ENCODE data around the gene NEBL.

The NEBL gene

DNA sequence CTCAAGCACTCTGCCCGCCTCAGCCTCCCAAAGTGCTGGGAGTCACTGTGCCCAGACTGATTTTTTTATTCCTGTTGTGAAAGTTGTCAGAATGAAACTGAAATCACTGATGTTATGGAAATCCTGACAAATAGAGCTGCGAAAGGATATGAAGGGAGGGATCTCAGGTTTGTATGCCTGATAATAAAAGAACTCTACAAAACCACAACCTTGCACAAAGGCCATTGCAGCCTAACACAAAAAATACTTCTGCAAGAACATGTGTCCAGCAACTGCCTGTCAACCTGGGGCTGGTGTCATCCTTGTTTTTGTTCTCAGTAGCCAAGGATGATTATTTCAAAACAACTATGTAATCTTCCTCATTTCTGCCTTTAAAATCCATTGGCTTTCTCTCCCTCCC is 126.1 kb downstream of the NEBL start:
- no peak for DNase-seq (ENCODE audit: insufficient read length, low spot score)
- TF ChIP-seq SPI1 (IDR thresholded peaks at IDR 0.05; ENCODE audit: low read depth, low read length), result no peak
- TF ChIP-seq POU2F2 (IDR thresholded peaks at IDR 0.05; ENCODE audit: low read depth, low read length), result no peak
- TF ChIP-seq TAF1 (IDR thresholded peaks at IDR 0.05; ENCODE audit: low read depth, low read length), result no peak
- TF ChIP-seq POLR2A (IDR thresholded peaks at IDR 0.05; ENCODE audit: low read depth, low read length), result no peak
- no peak for FAIRE-seq

DNA sequence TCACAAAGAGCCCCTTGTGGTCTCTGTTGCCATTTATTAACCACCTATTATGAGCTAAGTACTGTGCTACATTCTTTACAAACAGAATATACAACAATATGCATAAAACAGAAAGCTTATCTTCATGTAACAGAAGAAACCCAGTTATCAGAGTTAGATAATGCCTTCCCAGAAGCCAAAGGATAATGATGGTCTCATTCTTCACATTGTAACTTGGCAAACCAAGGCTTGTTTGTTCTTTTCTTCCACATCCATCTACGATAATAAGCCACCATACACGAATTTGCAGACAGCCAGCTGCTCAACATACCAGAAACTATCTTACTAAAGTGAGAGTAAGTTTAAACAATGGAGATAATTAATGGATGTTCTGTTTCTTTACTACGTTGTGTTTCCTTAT is 127.6 kb downstream of the NEBL start:
- no peak for DNase-seq (ENCODE audit: insufficient read length, low spot score)
- TF ChIP-seq PAX5 (IDR thresholded peaks at IDR 0.05; ENCODE audit: insufficient read depth, low read length, severe bottlenecking) (no peak), POLR2A (IDR thresholded peaks at IDR 0.05; ENCODE audit: low read depth, low read length) (no peak), POLR2AphosphoS5 (IDR thresholded peaks at IDR 0.05; ENCODE audit: low read depth, low read length) (no peak), TAF1 (IDR thresholded peaks at IDR 0.05; ENCODE audit: low read depth, low read length) (no peak), POU2F2 (IDR thresholded peaks at IDR 0.05; ENCODE audit: low read depth, low read length) (no peak), SPI1 (IDR thresholded peaks at IDR 0.05; ENCODE audit: low read depth, low read length) (no peak)
- FAIRE-seq, result no peak

DNA sequence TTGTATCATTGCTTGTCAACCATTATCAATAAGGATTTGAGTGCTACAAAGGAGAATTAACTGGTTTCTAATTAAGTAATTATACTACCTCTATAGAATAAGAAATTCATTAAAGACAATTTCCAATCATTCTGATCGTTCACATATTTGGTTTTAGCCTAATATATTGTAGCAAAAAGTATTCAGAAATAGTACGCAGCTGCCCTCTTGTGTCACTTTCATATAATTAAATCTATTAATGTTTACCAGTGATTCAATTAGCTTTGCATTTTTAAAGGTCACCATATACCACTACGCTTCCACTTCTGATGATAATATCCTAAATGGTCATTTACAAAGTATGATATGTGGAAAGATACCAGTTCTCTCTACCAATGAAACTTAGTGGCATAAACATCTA is 128.3 kb downstream of the NEBL start:
- TF ChIP-seq SPI1 (IDR thresholded peaks at IDR 0.05; ENCODE audit: low read depth, low read length) (no peak), PAX5 (IDR thresholded peaks at IDR 0.05; ENCODE audit: insufficient read depth, low read length, severe bottlenecking) (no peak), TAF1 (IDR thresholded peaks at IDR 0.05; ENCODE audit: low read depth, low read length) (no peak), POLR2A (IDR thresholded peaks at IDR 0.05; ENCODE audit: low read depth, low read length) (no peak)
- no peak for FAIRE-seq
- no peak for DNase-seq (ENCODE audit: insufficient read length, low spot score)

DNA sequence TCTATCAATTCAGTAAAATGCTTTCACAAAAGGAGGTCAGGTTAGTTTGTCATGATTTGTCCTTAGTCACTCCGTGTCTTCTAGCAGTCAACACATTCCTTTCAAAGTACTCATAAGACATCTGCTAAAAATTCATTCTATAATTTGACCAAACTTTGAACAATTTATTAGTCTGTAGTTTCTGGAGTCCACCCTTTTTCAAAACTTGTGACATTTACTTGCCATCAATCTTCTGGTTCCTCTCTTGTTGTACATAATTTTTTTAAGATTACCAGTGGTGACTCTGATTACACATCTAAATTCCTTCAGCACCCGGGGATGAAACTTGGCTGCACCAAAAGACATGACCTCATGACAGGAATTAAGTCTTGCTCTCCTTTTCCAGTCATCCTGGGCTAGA is 130.1 kb downstream of the NEBL start:
- FAIRE-seq (no peak), DNase-seq (ENCODE audit: insufficient read length, low spot score) (no peak)
- TF ChIP-seq POU2F2 (IDR thresholded peaks at IDR 0.05; ENCODE audit: low read depth, low read length) (no peak), POLR2A (IDR thresholded peaks at IDR 0.05; ENCODE audit: low read depth, low read length) (no peak), PAX5 (IDR thresholded peaks at IDR 0.05; ENCODE audit: insufficient read depth, low read length, severe bottlenecking) (no peak), SPI1 (IDR thresholded peaks at IDR 0.05; ENCODE audit: low read depth, low read length) (no peak), TAF1 (IDR thresholded peaks at IDR 0.05; ENCODE audit: low read depth, low read length) (no peak), POLR2AphosphoS5 (IDR thresholded peaks at IDR 0.05; ENCODE audit: low read depth, low read length) (no peak)

DNA sequence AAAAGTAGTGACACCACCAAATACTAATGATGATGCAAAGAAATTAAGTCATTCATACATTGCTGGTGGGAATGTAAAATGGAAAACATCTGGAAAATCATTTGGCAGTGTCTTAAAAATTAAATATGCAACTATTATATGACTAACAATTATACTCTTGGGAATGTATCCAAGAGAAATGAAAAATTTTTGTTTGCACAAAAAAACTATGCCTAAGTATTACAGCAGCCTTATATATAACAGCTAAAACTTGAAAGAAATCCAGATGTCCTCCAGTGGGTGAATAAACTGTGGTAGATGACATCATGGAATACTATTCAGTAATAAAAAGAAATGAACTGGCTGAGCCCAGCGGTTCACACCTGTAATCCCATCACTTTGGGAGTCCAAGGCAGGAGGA is 132.0 kb downstream of the NEBL start:
- FAIRE-seq (no peak), DNase-seq (ENCODE audit: insufficient read length, low spot score) (no peak)
- TF ChIP-seq POLR2AphosphoS5 (IDR thresholded peaks at IDR 0.05; ENCODE audit: low read depth, low read length) (no peak), POU2F2 (IDR thresholded peaks at IDR 0.05; ENCODE audit: low read depth, low read length) (no peak), SPI1 (IDR thresholded peaks at IDR 0.05; ENCODE audit: low read depth, low read length) (no peak)

DNA sequence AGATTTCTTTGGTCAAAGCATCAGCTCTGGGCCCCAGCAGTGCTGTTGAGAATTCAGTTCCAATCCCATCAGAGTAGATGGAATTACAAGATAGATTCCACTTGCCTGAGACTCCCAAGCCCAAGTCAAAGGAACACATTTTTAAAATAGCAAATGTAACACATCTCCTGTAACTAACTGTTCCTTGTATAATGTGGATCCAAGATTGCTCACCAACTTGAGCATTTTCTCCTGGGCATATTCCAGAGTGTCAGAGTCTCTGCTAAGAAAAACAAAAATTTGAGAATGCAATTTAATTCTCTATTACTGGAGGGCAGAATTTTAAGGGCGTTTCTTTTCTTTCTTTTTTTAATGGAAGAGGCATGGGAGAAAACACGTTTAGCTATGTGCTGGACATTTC is 136.7 kb downstream of the NEBL start:
- FAIRE-seq, result no peak

DNA sequence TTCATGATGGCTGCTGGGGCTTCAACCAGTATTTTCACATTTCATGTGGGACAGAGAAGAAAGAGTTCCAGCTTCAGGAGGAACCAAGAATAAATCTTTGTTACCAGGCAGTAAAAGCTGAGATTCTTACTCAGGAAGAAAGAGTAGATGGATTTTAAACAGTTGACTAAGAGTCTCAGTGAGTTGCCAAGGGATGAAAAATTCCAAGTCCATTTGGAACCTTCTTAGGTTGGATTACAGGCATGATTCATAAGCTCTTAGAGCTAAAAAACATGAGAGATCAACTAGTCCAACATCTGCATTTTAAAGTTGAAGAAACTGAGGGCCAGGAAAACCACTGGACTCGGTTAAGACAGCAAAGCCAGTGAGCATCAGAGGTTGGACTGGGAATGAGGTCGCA is 148.6 kb downstream of the NEBL start:
- FAIRE-seq, result no peak
- TF ChIP-seq POLR2A (IDR thresholded peaks at IDR 0.05; ENCODE audit: low read depth, low read length) (no peak), POLR2AphosphoS5 (IDR thresholded peaks at IDR 0.05; ENCODE audit: low read depth, low read length) (no peak), POU2F2 (IDR thresholded peaks at IDR 0.05; ENCODE audit: low read depth, low read length) (no peak), SPI1 (IDR thresholded peaks at IDR 0.05; ENCODE audit: low read depth, low read length) (no peak), PAX5 (IDR thresholded peaks at IDR 0.05; ENCODE audit: insufficient read depth, low read length, severe bottlenecking) (no peak), TAF1 (IDR thresholded peaks at IDR 0.05; ENCODE audit: low read depth, low read length) (no peak)
- DNase-seq (ENCODE audit: insufficient read length, low spot score), result no peak

More for the DNA sequence above, 136.7 kb downstream of the NEBL start:
- TF ChIP-seq TAF1 (IDR thresholded peaks at IDR 0.05; ENCODE audit: low read depth, low read length), result no peak
- no peak for TF ChIP-seq POU2F2 (IDR thresholded peaks at IDR 0.05; ENCODE audit: low read depth, low read length)
- TF ChIP-seq PAX5 (IDR thresholded peaks at IDR 0.05; ENCODE audit: insufficient read depth, low read length, severe bottlenecking), result no peak
- no peak for TF ChIP-seq SPI1 (IDR thresholded peaks at IDR 0.05; ENCODE audit: low read depth, low read length)
- no peak for TF ChIP-seq POLR2A (IDR thresholded peaks at IDR 0.05; ENCODE audit: low read depth, low read length)
- TF ChIP-seq POLR2AphosphoS5 (IDR thresholded peaks at IDR 0.05; ENCODE audit: low read depth, low read length), result no peak
- no peak for DNase-seq (ENCODE audit: insufficient read length, low spot score)

DNA sequence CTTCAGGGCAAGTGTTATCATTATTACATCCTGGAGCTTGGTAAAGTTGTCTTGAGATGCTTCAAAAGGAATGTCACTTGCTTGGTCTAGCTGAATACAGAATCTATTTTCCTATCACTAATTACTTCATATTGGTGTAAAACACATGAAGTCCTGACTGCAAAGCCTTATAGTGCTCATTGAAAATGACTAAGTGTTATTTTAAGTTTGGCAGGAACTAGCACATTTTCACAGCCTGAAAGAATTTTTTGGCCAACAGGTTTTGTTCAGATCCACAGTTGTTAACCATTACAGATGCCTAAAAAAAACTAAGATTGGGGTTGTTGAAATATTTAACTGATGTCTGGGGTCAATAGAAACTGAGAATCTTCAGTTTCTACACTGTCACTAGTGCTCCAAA is 149.3 kb downstream of the NEBL start:
- no peak for FAIRE-seq

DNA sequence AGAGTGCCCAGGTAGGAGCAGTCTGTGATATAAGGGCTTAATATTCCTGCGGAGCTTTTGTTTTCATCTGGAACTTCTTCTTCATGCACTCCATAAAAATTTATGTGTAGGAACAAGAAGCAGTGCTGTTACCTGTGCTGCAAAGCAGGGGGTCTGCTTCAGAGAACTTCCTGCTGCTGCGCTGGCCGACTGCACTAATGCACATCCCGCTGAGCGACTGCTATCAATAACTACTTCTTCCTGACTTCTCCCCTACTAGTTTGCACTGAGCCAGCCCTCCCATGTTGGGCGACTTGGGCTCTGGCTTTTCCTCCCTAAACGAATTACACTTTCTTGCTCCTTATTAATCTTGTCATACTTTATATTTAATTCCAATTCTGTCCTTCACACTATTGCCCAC is 150.3 kb downstream of the NEBL start:
- FAIRE-seq (no peak), DNase-seq (ENCODE audit: insufficient read length, low spot score) (no peak)
- TF ChIP-seq TAF1 (IDR thresholded peaks at IDR 0.05; ENCODE audit: low read depth, low read length) (no peak), POU2F2 (IDR thresholded peaks at IDR 0.05; ENCODE audit: low read depth, low read length) (no peak), SPI1 (IDR thresholded peaks at IDR 0.05; ENCODE audit: low read depth, low read length) (no peak), POLR2A (IDR thresholded peaks at IDR 0.05; ENCODE audit: low read depth, low read length) (no peak), POLR2AphosphoS5 (IDR thresholded peaks at IDR 0.05; ENCODE audit: low read depth, low read length) (no peak), PAX5 (IDR thresholded peaks at IDR 0.05; ENCODE audit: insufficient read depth, low read length, severe bottlenecking) (no peak)

More for the DNA sequence above, 149.3 kb downstream of the NEBL start:
- no peak for TF ChIP-seq POU2F2 (IDR thresholded peaks at IDR 0.05; ENCODE audit: low read depth, low read length)
- no peak for TF ChIP-seq POLR2A (IDR thresholded peaks at IDR 0.05; ENCODE audit: low read depth, low read length)
- TF ChIP-seq TAF1 (IDR thresholded peaks at IDR 0.05; ENCODE audit: low read depth, low read length), result no peak
- no peak for TF ChIP-seq SPI1 (IDR thresholded peaks at IDR 0.05; ENCODE audit: low read depth, low read length)
- TF ChIP-seq POLR2AphosphoS5 (IDR thresholded peaks at IDR 0.05; ENCODE audit: low read depth, low read length), result no peak
- no peak for TF ChIP-seq PAX5 (IDR thresholded peaks at IDR 0.05; ENCODE audit: insufficient read depth, low read length, severe bottlenecking)
- DNase-seq (ENCODE audit: insufficient read length, low spot score), result no peak

DNA sequence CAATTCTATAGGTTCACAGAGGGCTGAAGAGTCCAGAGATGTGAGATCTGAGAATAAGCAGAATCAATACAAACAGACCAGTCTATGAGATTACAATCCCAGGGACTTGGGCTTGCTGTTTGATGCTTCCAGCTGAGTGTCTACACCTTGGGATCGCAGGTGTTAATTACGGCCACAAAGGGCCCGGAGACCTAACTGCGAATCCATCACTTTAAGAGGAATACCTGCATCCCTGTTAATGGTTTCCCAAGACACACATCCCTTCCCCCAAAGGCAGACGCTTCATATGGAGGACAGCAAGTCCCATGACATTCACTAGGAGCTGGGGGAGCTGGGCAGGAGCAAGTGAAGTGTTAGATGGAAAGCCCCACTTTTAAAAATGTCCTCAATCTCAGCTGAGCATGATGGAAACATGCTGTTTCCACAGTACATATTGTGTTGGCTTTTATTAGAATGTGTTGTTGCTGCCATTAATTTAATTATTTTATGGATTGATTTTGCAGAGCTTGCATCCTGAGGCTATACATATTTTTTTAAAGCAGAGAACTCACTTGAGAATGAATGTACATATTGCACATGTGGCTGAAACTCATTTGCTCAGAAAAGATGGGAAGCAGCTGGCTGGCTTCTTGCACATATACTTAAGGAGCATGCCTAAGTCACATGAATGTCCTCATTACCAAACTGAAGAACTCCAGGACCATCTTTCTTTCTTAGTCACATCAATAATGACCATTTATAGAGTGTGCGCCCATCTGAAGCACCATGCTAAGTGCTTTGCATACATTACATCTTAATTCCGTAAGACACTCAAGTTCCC is 151.3 kb downstream of the NEBL start:
- DNase-seq (ENCODE audit: insufficient read length, low spot score) (no peak), FAIRE-seq (no peak)
- TF ChIP-seq POLR2AphosphoS5 (IDR thresholded peaks at IDR 0.05; ENCODE audit: low read depth, low read length), result no peak
- no peak for TF ChIP-seq TAF1 (IDR thresholded peaks at IDR 0.05; ENCODE audit: low read depth, low read length)
- TF ChIP-seq PAX5 (IDR thresholded peaks at IDR 0.05; ENCODE audit: insufficient read depth, low read length, severe bottlenecking), result no peak
- no peak for TF ChIP-seq POU2F2 (IDR thresholded peaks at IDR 0.05; ENCODE audit: low read depth, low read length)
- TF ChIP-seq SPI1 (IDR thresholded peaks at IDR 0.05; ENCODE audit: low read depth, low read length), result no peak
- no peak for TF ChIP-seq POLR2A (IDR thresholded peaks at IDR 0.05; ENCODE audit: low read depth, low read length)
